Lung (tissue), 12 donors: Measurements from ENCODE around the gene TNKS1BP1. TPM values are rescaled to one million over a fixed set of nuclear protein-coding genes. Genes with fewer than 3 reads are reported as not detected.

ENCODE experiments used
- ATAC-seq: fragments of 200-7000 bp; cut with Tn5 transposase; one replicate; pipeline ENCODE4 v1.9.1; 2020; ENCODE audit warnings: moderate number of reproducible peaks; ENCODE audit not compliant: insufficient read depth, low FRiP score
- DNase-seq, 3 donors: peaks; one replicate each; pipeline ENCODE4 v3.0.0-alpha.2; 2013 to 2017
- H3K27ac ChIP-seq, 2 donors: one replicate each; pipeline ENCODE4 v1.5.1; 2013; ENCODE audit warnings: mild to moderate bottlenecking in 2 of 2, moderate library complexity in 2 of 2, control low read depth in 1 of 2, inconsistent platforms in 1 of 2, low read depth in 1 of 2, low read length in 1 of 2
- H3K27me3 ChIP-seq, 3 donors: one replicate each; pipeline ENCODE4 v1.5.1; 2013; ENCODE audit warnings: low read length in 2 of 3; ENCODE audit not compliant: control insufficient read depth in 3 of 3, insufficient read depth in 3 of 3
- H3K36me3 ChIP-seq, 4 donors: one replicate each; pipeline ENCODE4 v1.5.1; 2013; ENCODE audit warnings: low read length in 4 of 4, mild to moderate bottlenecking in 1 of 4, moderate library complexity in 1 of 4; ENCODE audit not compliant: control insufficient read depth in 4 of 4, insufficient read depth in 4 of 4
- H3K4me1 ChIP-seq, 5 donors: one replicate each; pipeline ENCODE4 v1.5.1; 2013; ENCODE audit warnings: low read length in 5 of 5, mild to moderate bottlenecking in 2 of 5, moderate library complexity in 1 of 5; ENCODE audit not compliant: control insufficient read depth in 5 of 5, insufficient read depth in 5 of 5
- H3K4me3 ChIP-seq: one replicate; pipeline ENCODE4 v1.5.1; 2013; ENCODE audit warnings: mild to moderate bottlenecking, control low read depth, moderate library complexity
- H3K9ac ChIP-seq, 2 donors: one replicate each; pipeline ENCODE4 v1.5.1; 2013; ENCODE audit warnings: low read length in 2 of 2, control low read depth in 1 of 2; ENCODE audit not compliant: insufficient read depth in 1 of 2
- H3K9me3 ChIP-seq, 4 donors: one replicate each; pipeline ENCODE4 v1.5.1; 2013; ENCODE audit warnings: low read length in 3 of 4, mild to moderate bottlenecking in 1 of 4, moderate library complexity in 1 of 4; ENCODE audit not compliant: control insufficient read depth in 4 of 4, insufficient read depth in 3 of 4
- WGBS, 2 donors: extraction: QIAGEN DNeasy Blood & Tissue Kit; methylation state at CpG; one replicate each; pipeline ENCODE4 v1.1.7; 2013; 5-methylcytosine and 5-hydroxymethylcytosine counted together
- polyA plus RNA-seq, 2 donors: library from polyadenylated mRNA; stranded (reverse); fragments of 200-250 nt; gene quantifications; one replicate each; pipeline ENCODE4 v1.2.1, GENCODE V29; 2013
- total RNA-seq, 2 donors: library from RNA; depleted of rRNA in 1 of 2; stranded (reverse); fragments of >200 nt in 1 of 2; gene quantifications; one replicate each; pipeline ENCODE4 v1.2.1, GENCODE V29; 2014 to 2021
- TF ChIP-seq, protein P1 (sequence below): IDR thresholded peaks from 2 replicates; pipeline ENCODE4 v1.5.1; 2012; ENCODE audit warnings: mild to moderate bottlenecking; ENCODE audit errors: control extremely low read depth, extremely low read depth
- donor health status: control.
- donor health status: control.
- donor health status: Bipolar disorder and iron deficiency.
- donor health status: healthy.
- donor health status: DM: yes; HTN: yes; CAD: no.

TNKS1BP1 gene
- total and polyA plus RNA-seq, 4 donors = 87.0 to 220 (median 139) TPM

DNA sequence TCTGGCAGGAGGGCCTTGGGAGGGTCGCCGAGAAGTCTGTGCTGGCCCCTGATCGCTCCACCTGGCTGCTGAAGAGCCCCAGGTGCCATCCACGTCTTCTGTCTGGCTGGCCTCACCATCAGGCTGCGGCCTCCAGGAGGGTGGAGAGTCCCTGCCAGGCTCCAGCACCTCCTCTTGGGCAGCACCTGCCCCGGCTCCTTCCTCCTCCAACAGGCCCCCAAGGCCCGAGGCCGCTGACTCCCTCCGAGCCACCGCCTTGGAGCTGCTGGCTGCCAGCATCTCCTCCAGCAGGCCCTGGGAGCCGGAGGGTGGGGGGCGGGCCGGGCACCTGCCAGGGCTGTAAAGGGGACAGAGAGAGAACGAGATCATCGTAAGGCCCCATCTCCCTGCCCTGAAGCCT, 22.3 kb downstream of the TNKS1BP1 start:
- no peak for ATAC-seq
- no peak overlapping the region for H3K27ac ChIP-seq
- peaks cover 22 to 57% (median 47%) of the 10 kb centered on the region in 4 donors for H3K36me3 ChIP-seq

DNA sequence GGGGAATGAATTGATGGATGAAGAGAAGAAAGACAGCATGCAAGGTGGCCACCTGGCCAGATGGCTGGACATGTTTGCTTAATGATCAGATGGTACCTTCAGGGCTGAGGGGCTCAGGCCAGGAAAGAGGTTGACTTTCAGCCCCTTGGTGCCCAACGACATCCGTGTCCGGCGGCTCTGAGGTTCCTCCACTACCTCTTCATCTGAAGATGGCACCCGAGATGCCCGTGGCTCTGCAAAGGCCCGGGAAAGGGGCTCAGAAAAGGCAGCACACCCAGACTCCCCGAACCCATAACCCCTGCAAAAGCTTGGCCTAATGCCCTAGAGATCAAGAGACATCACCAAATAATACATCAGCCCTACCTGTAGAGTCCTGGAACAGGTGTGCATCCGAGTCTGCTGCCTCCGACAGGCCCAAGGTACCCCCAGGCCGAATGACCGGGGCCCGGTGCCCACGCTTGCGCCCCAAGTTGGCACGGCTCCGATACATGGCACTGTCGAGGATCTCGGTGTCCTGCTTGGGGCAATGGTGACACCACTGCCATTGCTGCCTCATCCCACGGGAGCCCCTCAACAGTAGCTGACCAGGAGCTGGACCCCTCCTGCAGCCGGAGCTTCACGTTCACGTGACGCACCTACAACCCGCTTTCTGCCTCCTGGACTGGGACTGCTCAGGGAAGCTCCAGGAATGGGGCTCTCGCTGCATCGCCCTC, 22.9 kb downstream of the TNKS1BP1 start:
- ATAC-seq (no peak), DNase-seq (no peak)
- Histone ChIP-seq H3K9ac (no peak overlapping the region), H3K4me3 (no peak overlapping the region), H3K9me3 (peaks cover 0 to 13% (median 3%) of the 10 kb centered on the region in 4 donors), H3K27me3 (no peaks in the 10 kb centered on the region), H3K27ac (no peak overlapping the region), H3K36me3 (peaks cover 22 to 53% (median 47%) of the 10 kb centered on the region in 4 donors), H3K4me1 (peaks cover 0 to 15% (median 5%) of the 10 kb centered on the region in 5 donors)
- TF ChIP-seq, protein P1, sequence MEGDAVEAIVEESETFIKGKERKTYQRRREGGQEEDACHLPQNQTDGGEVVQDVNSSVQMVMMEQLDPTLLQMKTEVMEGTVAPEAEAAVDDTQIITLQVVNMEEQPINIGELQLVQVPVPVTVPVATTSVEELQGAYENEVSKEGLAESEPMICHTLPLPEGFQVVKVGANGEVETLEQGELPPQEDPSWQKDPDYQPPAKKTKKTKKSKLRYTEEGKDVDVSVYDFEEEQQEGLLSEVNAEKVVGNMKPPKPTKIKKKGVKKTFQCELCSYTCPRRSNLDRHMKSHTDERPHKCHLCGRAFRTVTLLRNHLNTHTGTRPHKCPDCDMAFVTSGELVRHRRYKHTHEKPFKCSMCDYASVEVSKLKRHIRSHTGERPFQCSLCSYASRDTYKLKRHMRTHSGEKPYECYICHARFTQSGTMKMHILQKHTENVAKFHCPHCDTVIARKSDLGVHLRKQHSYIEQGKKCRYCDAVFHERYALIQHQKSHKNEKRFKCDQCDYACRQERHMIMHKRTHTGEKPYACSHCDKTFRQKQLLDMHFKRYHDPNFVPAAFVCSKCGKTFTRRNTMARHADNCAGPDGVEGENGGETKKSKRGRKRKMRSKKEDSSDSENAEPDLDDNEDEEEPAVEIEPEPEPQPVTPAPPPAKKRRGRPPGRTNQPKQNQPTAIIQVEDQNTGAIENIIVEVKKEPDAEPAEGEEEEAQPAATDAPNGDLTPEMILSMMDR = no peak
- WGBS, 2 donors = 97 to 98% methylated on average over 27 of the region's 27 CpGs

More for the DNA sequence above, 22.3 kb downstream of the TNKS1BP1 start:
- H3K9me3 ChIP-seq = peaks cover 0 to 13% (median 3%) of the 10 kb centered on the region in 4 donors
- H3K27me3 ChIP-seq = no peaks in the 10 kb centered on the region
- peaks cover 0 to 15% (median 5%) of the 10 kb centered on the region in 5 donors for H3K4me1 ChIP-seq
- DNase-seq = no peak
- no peak overlapping the region for H3K4me3 ChIP-seq
- no peak overlapping the region for H3K9ac ChIP-seq
- TF ChIP-seq, protein P1 = no peak
- 90 to 98% methylated on average over 11 to 15 of the region's 15 CpGs for WGBS, 2 donors

DNA sequence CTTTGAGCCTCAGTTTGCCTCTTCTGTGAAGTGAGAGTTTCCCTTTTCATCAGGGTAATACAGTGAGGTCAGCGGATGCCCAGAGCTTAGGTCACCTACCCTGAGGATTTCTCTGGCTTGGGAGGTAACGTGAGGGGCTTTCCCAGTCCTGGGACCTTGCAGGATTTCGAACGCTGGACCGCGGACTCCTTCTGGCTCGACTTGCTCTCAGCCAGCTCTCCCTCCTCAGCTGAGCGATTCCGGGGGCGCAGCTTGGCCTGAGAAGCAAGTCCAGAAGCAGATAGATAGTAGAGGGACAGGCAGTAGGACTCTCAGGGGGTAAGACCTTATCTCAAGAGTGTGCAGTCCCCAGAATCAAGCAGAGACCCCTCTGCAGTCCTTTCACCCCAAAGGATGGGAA, 24.0 kb downstream of the TNKS1BP1 start:
- H3K27me3 ChIP-seq = no peaks in the 10 kb centered on the region
- H3K9me3 ChIP-seq = peaks cover 0 to 13% (median 3%) of the 10 kb centered on the region in 4 donors
- no peak overlapping the region for H3K4me3 ChIP-seq
- 97% methylated on average over 10 of the region's 10 CpGs for WGBS, 2 donors
- no peak overlapping the region for H3K27ac ChIP-seq
- no peak for ATAC-seq
- TF ChIP-seq, protein P1 = no peak
- DNase-seq = no peak
- peaks cover 0 to 15% (median 5%) of the 10 kb centered on the region in 5 donors for H3K4me1 ChIP-seq
- H3K36me3 ChIP-seq = peaks cover 22 to 53% (median 47%) of the 10 kb centered on the region in 4 donors
- no peak overlapping the region for H3K9ac ChIP-seq
